Activated T-cell treated with anti-CD3 and anti-CD28 coated beads, Interleukin-2, amount 50 U/mL, for 48 hours (primary cell): ENCODE measurements around the gene FSTL1.
"Not testable (repeated sequence)": the region's sequence is repeated elsewhere in the genome, so short reads cannot be mapped to it uniquely, and the experiment has no call there.

Source experiments
- DNase-seq, 2 experiments: peaks; one replicate each; pipeline ENCODE4 v3.0.0-alpha.2; 2020

The FSTL1 gene

GRCh38 chr3:120410541-120410940 is 40.3 kb downstream of the FSTL1 start:
- no peak for DNase-seq

DNA sequence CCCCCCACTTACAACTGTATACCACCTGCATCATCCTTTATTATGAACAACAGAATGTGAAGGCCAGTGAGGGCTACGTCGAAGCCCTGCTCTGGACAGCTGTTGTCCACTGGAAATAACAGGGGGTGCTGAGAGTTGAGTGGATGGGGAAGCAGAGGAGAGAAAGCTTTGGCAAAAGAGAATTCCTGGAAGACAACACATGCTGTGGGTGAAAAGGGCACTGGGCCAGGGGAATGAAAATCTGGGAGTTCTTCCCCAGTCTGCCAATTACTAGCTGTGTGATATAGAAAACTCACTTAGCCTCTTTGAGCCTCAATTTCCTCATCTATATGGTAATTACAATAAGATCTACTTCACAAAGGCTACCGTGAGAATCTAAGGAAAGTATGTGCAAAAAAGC is 40.7 kb downstream of the FSTL1 start:
- no peak for DNase-seq

DNA sequence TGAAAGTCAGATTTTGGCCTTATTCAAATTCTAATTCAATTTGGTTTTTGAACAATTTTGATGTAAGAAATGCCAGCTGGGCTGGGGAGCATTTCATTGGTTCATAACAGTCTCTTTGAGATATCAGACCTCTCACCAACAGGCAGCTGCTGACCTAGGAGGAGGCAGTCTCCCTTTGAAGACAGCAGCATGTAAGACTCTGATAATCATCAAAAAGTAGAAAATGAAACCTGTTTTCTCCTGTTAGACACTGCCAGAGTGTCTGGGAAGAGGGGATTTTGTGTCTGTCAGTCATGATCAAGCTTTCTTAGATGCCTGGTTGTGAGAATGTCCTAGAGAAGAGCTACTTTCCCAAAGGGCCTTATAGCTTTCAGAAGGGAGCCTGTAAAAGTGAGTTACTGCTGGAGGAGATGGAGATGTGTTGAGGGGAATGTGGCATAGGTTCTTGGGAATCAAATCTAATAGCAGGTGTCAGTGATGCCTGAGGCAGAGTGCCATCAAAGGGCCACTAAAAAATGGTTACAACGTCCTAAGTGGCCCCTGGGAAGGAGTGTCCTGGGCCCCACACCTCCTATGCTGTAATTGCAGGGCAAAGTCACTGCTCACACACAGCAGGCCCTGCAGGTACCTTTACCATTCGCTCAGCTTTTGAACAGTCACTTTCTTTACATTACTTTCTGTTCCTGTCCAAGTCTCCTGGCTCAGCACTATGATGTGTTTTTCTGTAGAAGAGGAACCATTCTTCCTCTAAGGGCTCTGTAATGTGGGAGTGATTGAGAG is 43.1 kb downstream of the FSTL1 start:
- no peak for DNase-seq

- DNase-seq = no peak
Measured at GRCh38 chr3:120404876-120405275, 45.9 kb downstream of the FSTL1 start.

DNA sequence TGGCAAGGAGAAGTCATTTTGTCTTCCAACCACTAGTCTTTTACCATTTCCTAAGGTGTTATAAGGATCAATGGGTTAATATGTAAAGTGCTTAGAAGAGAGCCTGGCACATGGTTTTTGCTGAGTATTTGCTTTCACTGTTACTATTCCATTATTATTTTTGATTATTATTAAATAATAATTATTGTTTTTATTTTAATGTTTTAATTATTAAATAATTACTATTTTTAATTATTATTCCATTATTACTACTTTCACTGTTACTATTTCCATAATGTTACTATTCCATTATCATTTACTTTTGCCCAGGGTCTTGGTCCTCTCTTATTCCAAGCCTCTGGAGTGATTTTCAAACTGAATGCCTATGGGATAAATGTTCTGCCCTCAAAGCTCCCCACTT is 48.5 kb downstream of the FSTL1 start:
- DNase-seq = no peak

- DNase-seq = no peak
Measured at GRCh38 chr3:120399372-120399771, 51.4 kb downstream of the FSTL1 start.

DNA sequence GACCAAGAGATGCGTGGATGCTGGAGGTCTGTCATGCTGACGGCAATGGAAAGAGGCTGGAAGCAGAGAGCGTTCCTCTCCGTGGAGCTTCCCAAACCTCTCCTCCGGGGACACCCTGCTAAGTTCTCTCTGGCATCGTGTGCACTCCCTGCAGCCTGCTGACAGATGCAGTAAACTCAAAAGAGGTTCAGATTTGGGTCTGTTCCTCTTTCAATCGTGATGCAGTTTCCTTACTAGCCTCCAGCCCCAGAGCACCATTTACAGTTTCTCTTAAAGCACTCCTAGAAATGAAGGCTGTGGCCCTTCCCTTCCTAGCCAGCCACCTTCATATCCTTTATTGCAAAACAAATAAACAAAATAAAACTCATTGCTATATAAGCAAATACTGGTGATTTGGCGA is 54.3 kb downstream of the FSTL1 start:
- no peak for DNase-seq

- no peak for DNase-seq
Measured at GRCh38 chr3:120394347-120394746, 56.4 kb downstream of the FSTL1 start.

DNA sequence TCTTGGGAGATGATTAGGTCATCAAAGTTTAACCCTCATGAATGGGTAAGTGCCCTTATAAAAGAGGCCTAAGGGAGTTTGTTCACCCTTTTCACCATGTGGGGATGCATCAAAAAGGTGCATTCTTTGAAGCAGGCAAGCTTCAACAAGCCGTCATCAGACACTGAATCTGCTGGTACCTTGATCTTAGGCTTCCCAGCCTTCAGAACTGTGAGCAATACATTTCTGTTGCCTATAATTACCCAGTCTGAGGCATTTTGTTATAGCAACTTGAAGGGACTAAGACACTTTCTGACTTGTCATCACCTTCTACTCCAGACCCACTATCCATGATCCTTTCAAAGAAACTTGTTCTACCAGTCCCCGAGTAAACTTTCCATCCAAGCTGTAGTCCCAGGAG is 57.0 kb downstream of the FSTL1 start:
- DNase-seq = no peak

DNA sequence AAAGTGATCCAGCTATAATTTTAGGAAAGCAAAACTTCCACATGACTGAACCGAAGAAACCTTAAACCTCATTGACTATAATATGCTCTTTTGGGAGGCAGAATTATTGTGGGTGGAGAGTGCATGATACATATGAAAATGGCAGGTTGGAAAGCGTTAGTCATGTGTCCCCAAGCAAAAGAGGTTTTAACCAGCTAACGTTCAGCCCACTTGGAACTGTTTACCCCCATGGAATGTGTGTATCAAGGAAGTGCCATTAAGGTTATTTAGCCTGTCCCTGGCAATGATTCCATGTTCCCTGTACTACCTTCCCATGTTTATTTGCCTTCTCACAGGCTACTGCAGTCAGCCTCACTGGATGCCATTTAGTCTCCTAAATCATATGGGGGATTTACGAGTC is 57.5 kb downstream of the FSTL1 start:
- DNase-seq = no peak

DNA sequence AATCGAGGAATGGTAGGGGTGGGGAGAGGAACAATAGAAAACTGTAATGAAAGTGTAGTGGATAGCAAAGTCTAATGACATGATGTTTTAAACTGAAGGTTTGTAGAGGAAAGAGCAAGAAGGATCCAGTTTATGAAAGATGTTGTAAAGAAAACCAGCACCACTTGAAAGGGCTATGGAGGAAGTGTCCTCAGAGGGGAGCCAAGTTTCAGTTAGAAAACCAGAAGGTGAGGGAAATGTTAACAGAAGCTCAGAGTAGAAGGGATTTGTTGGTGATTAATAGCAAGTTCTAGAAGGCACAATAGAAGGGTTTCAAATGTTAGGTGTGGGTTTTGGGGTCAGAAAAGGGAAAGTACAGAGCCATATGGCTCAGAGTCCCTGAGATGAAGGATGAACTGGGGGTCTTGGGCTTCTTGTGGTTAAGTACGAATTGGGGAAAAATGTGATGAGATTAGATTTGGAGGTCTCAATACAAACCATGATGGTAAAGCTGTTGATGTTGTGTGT is 67.8 kb downstream of the FSTL1 start:
- DNase-seq = no peak

GRCh38 chr3:120381503-120381902 is 69.3 kb downstream of the FSTL1 start:
- no peak for DNase-seq

DNA sequence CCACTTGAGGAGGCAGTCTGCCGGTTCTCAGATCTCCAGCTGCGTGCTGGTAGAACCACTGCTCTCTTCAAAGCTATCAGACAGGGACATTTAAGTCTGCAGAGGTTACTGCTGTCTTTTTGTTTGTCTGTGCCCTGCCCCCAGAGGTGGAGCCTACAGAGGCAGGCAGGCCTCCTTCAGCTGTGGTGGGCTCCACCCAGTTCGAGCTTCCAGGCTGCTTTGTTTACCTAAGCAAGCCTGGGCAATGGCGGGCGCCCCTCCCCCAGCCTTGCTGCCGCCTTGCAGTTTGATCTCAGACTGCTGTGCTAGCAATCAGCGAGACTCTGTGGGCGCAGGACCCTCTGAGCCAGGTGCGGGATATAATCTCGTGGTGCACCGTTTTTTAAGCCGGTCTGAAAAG is 72.8 kb downstream of the FSTL1 start:
- DNase-seq = not testable (repeated sequence)

DNA sequence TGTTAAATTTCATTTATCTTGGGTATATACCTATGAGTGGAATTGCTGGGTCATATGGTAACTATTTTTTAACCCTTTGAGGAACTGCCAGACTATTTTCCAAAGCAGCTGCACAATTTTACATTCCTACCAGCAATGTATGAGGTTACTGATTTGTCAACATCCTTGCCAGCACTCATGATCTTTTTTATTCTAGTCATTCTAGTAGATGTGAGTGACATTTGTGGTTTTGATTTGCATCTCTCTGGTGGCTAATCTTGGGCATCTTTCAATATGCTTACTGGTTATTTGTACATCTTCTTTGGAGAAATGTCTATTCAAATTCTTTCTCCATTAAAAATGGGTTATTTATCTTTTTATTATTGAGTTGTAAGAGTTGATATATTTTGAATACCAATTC is 80.3 kb downstream of the FSTL1 start:
- DNase-seq = no peak

GRCh38 chr3:120369037-120369467 is 81.7 kb downstream of the FSTL1 start:
- DNase-seq = no peak

- DNase-seq = no peak
Measured at GRCh38 chr3:120368172-120368571, 82.6 kb downstream of the FSTL1 start.

DNA sequence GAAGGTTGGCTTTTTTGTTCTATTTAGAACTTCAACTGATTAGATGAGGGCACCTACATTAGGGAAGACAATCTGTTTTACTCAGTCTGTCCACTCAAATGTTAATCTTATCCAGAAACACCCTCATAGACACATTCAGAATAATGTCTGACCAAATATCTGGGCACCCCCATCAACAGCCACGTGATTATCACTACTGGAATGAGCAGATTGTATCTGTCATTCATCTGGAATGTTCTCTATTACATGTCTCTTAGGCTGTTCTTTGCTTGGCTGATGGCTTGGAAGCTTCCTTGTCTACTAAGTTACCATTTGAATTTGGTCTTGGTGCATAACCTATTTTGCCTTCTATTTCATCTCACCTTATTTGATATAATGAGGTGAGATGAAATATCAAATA is 86.0 kb downstream of the FSTL1 start:
- no peak for DNase-seq

DNA sequence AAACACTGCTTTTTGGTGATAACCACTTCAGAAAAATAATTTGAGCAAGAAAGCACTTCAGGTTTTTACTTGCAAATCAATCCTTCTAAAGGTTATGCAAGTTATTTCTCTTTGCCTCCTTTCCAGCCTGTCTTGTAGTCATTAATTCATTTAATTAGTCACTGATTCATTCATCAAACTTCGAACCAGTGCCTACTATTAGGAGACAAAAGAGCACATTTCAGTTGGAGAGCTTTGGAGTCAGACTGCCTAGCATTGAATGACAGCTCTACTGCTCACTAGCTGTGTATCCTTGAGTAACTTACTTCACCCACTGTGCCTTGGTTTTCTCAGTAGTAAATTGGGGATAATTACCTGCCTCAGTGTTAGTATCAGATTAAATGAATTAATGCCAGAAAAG is 86.7 kb downstream of the FSTL1 start:
- DNase-seq = no peak

DNA sequence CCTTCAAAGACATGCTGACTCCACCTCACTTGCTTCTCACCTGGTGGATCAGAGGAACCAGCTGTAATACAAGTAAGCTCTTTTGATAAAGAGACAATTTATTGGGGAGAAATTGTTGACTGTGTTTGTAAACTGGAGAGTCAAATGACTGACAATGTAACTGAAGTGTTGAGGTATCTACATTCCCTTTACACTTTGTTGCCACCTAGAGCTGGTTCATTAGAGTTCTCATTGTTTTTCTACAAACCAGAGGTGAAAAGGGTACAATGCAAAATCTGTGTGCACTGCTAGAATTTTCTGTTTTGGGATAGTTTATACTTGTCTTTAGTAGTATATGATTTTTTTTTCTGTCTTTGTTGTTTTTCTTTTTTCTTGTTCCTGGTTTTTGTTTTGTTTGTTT is 93.0 kb downstream of the FSTL1 start:
- DNase-seq = no peak

- DNase-seq = no peak
Measured at GRCh38 chr3:120355486-120355885, 95.3 kb downstream of the FSTL1 start.

GRCh38 chr3:120353463-120353862 is 97.3 kb downstream of the FSTL1 start:
- no peak for DNase-seq

- DNase-seq = no peak
Measured at GRCh38 chr3:120352017-120352416, 98.8 kb downstream of the FSTL1 start.

- DNase-seq = no peak
Measured at GRCh38 chr3:120350401-120350941, 100.3 kb downstream of the FSTL1 start.

DNA sequence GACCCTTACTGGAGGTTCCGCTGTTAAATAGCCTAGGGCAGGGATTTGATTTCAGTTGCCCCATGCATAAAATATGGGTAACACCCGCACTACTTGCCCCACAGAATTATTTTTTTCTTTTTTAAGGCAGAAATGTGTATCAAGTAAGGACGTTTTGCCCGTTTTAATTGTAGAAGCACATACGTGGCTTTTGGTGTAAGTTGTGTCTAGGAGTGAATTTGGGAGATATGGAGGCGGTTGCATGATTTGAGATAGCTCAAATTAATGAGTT is 101.0 kb downstream of the FSTL1 start:
- DNase-seq = no peak
